Hypothalamus (tissue), 51 donors: ENCODE results near the gene RBMS3.
"Not testable (repeated sequence)": the region's sequence is repeated elsewhere in the genome, so short reads cannot be mapped to it uniquely, and the experiment has no call there.

Source experiments
- DNase-seq, 51 donors: peaks; one replicate each; lab custom pipeline; 2025; lab: John Stamatoyannopoulos, UW

The RBMS3 gene

GRCh38 chr3:29307295-29307694 lies 26.4 kb downstream of the RBMS3 start:
- DNase-seq = no peak

DNA sequence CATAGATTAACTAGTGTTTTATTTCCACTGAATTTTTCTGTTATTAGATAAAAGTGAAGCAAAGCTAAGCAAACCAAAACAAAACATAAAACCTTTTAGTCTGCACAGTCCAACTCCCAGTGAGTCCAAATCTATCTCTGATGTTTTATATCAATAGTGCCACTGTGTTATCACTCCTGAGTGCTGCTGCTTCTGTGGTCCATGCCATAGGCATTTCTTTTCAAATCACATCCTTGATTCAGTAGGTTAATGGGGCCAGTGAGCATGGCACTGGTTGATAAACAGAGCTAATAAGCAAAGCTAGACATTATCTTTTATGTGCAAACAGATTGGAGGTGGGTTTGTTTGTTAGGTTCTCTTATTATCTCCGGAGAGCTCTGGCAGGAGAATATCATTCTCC lies 30.0 kb downstream of the RBMS3 start:
- DNase-seq = no peak

- no peak for DNase-seq
Measured at GRCh38 chr3:29311795-29312194, 30.9 kb downstream of the RBMS3 start.

DNA sequence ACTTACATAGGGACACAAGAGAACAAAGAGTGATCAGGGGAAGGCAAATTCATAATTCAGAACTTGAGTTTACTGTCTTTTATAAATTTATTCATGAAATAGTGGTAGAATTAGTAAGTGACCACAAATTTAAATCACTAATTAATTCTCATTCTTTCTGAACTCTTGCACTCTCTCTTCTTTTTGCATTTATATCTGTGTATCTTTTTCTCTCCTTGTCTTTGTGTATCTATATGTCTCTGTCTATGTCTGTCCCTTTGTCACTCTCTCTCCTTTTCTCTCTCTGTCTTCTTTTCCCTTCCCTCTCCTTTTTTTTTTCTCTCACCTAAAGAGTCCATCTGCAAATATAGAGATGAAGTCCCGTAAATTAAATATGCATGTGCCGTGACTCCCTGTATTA lies 31.5 kb downstream of the RBMS3 start:
- no peak for DNase-seq

GRCh38 chr3:29312960-29313452 lies 32.1 kb downstream of the RBMS3 start:
- no peak for DNase-seq

- DNase-seq = no peak
Measured at GRCh38 chr3:29313981-29314726, 33.3 kb downstream of the RBMS3 start.

- DNase-seq = no peak
Measured at GRCh38 chr3:29314727-29315088, 33.8 kb downstream of the RBMS3 start.

GRCh38 chr3:29317659-29318173 lies 36.8 kb downstream of the RBMS3 start:
- no peak for DNase-seq

DNA sequence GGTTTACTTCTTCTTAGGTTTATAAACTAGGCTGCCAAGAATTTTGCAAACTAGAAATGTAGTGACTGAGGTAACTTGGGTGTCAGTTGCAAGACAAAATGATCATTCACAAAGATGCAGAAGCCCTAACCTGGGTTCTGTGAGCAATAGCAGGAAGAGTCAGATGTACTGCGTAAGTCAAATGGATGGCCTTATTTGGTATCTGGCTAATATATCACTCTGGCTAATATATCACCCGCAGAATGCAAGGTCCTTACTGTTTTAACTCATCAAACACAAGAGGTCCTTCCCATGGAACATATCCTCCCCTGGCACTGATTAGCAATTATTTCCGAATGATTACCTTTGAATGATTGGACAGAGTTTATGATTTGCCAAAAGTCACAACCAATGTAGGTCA lies 37.4 kb downstream of the RBMS3 start:
- DNase-seq = no peak

GRCh38 chr3:29319262-29319661 lies 38.4 kb downstream of the RBMS3 start:
- no peak for DNase-seq

- no peak for DNase-seq
Measured at GRCh38 chr3:29319798-29320197, 38.9 kb downstream of the RBMS3 start.

- DNase-seq = no peak
Measured at GRCh38 chr3:29322586-29322985, 41.7 kb downstream of the RBMS3 start.

DNA sequence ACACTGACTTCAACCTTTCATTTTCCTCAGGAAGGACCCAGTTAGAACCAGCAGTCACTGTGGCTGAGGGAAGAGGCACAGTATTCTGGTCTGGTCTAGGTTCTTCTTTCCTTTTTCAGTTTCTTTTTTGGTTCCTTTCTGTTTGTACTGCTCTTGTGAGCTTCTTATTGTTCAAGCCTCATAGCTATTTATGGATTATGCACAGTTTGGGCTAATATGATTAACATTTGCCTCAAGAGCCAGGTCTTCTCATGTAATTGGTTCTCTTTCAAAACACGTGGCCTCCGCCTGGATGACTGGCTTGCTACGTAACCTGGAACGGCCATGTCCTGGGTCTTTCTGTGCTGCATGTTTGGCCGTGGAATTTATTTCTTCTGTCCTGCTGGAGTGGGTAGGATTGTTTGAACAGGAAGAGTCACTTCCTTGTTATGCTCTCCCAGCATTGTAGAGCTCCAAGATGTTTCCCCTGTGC lies 43.3 kb downstream of the RBMS3 start:
- DNase-seq = peak in 3 of 51 donors; percentile 1 to 7 (median 1)

DNA sequence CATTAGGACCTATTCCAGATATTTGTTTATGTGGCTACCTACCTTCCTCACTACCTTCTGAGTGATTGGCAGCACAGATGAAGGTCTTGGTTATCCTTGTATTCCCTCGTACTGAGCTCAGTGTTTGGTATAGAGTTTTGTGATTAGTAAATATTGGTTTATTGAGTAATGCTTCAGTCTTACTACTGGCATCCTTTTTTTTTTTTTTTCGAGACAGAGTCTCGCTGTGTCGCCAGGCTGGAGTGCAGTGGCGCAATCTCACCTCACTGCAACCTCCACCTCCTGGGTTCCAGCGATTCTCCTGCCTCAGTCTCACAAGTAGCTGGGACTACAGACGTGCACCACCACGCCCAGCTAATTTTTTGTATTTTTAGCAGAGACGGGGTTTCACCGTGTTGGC lies 45.7 kb downstream of the RBMS3 start:
- DNase-seq = not testable (repeated sequence)

GRCh38 chr3:29329986-29330890 lies 49.4 kb downstream of the RBMS3 start:
- DNase-seq = no peak

- no peak for DNase-seq
Measured at GRCh38 chr3:29331035-29331434, 50.2 kb downstream of the RBMS3 start.

- no peak for DNase-seq
Measured at GRCh38 chr3:29331456-29332194, 50.8 kb downstream of the RBMS3 start.

DNA sequence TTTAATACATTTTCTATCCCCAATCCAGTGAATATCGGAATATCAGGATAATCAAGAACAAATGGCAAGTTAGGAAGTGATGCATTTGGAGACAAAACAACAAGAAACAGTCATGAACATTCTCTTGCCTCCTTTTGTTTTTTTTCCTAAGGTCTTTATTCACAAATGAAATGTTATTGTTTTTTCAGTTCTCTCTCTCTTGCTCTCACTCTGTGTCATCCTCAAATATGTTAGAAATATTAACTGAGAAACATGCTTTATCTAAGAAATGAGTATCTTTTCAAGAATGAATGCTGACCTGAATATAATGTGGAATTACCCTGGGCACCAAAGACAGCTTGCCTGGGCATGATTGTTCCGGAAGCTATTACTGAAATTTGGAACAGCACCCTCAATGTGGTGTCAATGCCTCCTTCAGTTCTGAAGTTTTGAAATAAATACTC lies 51.3 kb downstream of the RBMS3 start:
- no peak for DNase-seq

GRCh38 chr3:29333576-29333975 lies 52.7 kb downstream of the RBMS3 start:
- no peak for DNase-seq

GRCh38 chr3:29334706-29335105 lies 53.8 kb downstream of the RBMS3 start:
- no peak for DNase-seq

DNA sequence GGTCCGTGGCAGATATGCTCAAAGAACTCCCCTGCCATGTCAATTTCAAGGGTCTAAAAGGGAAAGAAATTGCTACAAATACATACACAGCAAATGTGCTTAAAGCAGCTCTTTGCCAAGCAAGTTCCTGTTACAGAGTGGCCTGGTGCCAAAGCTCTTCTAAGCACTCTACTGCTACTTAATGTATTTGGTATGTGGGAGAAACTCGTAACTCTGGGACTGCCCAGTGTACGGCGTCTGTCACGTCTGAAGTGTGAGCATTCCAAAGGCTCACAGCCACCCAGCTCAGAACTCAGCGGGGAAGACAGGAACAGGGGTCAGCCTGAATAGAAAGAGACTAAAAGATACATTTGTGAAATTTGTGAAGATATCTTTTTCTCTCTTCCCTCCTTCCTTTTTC lies 54.6 kb downstream of the RBMS3 start:
- DNase-seq = peak in 8 of 51 donors; percentile 1 to 14 (median 10)
